ENCODE measurements around the gene TCIRG1. TPM values are rescaled to one million over a fixed set of nuclear protein-coding genes. Genes with fewer than 3 reads are reported as not detected.
"Not testable (repeated sequence)": the region's sequence is repeated elsewhere in the genome, so short reads cannot be mapped to it uniquely, and the experiment has no call there.

Gene TCIRG1
- total RNA-seq, 4 donors from 2014 or later, result 260 to 697 (median 380) TPM

DNA sequence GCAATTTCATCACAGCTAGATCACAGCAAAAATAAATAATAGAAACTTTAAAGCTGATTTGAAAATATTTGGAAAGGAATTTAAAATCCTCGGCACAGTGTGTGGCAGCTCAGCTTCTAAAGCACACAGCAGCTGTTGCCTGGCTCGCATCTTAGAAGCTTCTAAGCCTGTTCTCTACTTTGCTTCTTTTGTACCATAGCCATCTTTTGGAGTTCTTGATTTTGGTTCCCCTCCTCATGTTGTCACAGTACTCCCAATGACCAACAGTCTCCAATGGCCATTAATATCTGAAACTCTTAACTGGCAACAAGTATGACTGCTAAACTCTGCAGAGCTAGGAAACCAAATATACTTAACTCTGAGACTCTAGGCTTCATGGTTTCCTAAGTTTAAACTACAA is 53.6 kb downstream of the TCIRG1 start:
- H3K4me3 ChIP-seq, result no peak overlapping the region
- DNase-seq, result no peak
- H3K27me3 ChIP-seq, result no peaks in the 10 kb centered on the region
- 88 to 100% methylated on average over 2 of the region's 2 CpGs for WGBS, 2 donors (ENCODE audit: low coverage in 1 of 2)
- intact Hi-C loops (cut with DNase I; ENCODE audit: low total_unique reads) (no loop called here), in situ Hi-C loops (cut with MboI; ENCODE audit: low pct_ligation_motif_present in 1 of 4, low pct_unique_long_range_greater_than_20kb in 1 of 4, low sequenced_read_pairs in 3 of 4) (no loop called here)
- H3K4me1 ChIP-seq, result peaks cover 0 to 47% (median 25%) of the 10 kb centered on the region in 4 donors
- H3K27ac ChIP-seq, result no peak overlapping the region
- H3K36me3 ChIP-seq, result peaks cover 0 to 5% (median 0%) of the 10 kb centered on the region in 4 donors
- TF ChIP-seq POLR2A (IDR thresholded peaks at IDR 0.05), result no peak
- no peak for TF ChIP-seq EP300 (IDR thresholded peaks at IDR 0.05; ENCODE audit: low read depth)
- TF ChIP-seq, protein P1, sequence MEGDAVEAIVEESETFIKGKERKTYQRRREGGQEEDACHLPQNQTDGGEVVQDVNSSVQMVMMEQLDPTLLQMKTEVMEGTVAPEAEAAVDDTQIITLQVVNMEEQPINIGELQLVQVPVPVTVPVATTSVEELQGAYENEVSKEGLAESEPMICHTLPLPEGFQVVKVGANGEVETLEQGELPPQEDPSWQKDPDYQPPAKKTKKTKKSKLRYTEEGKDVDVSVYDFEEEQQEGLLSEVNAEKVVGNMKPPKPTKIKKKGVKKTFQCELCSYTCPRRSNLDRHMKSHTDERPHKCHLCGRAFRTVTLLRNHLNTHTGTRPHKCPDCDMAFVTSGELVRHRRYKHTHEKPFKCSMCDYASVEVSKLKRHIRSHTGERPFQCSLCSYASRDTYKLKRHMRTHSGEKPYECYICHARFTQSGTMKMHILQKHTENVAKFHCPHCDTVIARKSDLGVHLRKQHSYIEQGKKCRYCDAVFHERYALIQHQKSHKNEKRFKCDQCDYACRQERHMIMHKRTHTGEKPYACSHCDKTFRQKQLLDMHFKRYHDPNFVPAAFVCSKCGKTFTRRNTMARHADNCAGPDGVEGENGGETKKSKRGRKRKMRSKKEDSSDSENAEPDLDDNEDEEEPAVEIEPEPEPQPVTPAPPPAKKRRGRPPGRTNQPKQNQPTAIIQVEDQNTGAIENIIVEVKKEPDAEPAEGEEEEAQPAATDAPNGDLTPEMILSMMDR (IDR thresholded peaks at IDR 0.05), result no peak
- TF ChIP-seq POLR2AphosphoS5 (IDR thresholded peaks at IDR 0.05), result no peak
- no peaks in the 10 kb centered on the region for H3K9me3 ChIP-seq

DNA sequence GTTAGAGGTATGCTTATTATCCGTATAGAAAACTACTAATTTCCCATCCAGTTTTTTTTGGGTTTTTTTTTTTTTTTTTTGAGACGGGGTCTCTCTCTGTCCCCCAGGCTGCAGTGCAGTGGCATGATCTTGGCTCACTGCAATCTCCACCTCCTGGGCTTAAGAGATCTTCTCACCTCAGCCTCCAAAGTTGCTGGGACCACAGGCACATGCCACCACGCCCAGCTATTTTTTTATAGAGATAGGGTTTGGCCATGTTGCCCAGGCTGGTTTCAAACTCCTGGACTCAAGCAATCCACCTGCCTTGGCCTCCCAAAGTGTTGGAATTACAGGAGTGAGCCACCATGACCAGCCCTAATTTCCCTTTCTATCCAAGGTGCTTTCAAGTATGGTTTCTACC is 54.1 kb downstream of the TCIRG1 start:
- peaks cover 0 to 50% (median 28%) of the 10 kb centered on the region in 4 donors for H3K4me1 ChIP-seq
- H3K27me3 ChIP-seq; H3K27ac ChIP-seq; H3K4me3 ChIP-seq; in situ Hi-C loops (cut with MboI; ENCODE audit: low pct_ligation_motif_present in 1 of 4, low pct_unique_long_range_greater_than_20kb in 1 of 4, low sequenced_read_pairs in 3 of 4); intact Hi-C loops (cut with DNase I; ENCODE audit: low total_unique reads); DNase-seq; H3K36me3 ChIP-seq; H3K9me3 ChIP-seq: not testable (repeated sequence)
- 96 to 97% methylated on average over 3 of the region's 3 CpGs for WGBS, 2 donors (ENCODE audit: low coverage in 1 of 2)

DNA sequence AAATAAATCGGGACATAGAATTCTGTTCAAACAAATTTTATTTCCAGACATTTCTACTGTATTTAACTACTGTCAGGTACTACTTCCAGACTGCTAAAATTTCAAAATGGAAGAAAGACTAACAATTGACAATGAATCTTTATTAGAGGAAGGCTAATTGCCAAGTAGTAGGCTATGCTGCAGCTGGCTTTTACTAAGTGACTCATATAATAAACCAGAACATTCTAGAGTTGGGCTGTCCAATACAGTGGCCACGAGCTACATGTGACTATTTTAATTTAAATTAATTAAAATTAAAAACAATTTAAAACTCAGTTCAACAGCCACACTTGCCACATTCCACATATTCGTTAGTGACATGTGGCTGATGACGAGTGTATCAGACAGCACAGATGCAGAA is 54.7 kb downstream of the TCIRG1 start:
- H3K27ac ChIP-seq, result no peak overlapping the region
- H3K4me1 ChIP-seq, result peaks cover 0 to 54% (median 28%) of the 10 kb centered on the region in 4 donors
- WGBS, 2 donors (ENCODE audit: low coverage in 1 of 2), result 85 to 92% methylated on average over 4 of the region's 4 CpGs
- no peak overlapping the region for H3K4me3 ChIP-seq
- H3K9me3 ChIP-seq, result no peaks in the 10 kb centered on the region
- H3K27me3 ChIP-seq, result no peaks in the 10 kb centered on the region
- peaks cover 0 to 5% (median 0%) of the 10 kb centered on the region in 4 donors for H3K36me3 ChIP-seq
- intact Hi-C loops (cut with DNase I; ENCODE audit: low total_unique reads), result no loop called here
- in situ Hi-C loops (cut with MboI; ENCODE audit: low pct_ligation_motif_present in 1 of 4, low pct_unique_long_range_greater_than_20kb in 1 of 4, low sequenced_read_pairs in 3 of 4), result no loop called here
- DNase-seq, result no peak
- TF ChIP-seq, protein P1 (IDR thresholded peaks at IDR 0.05), result no peak
- TF ChIP-seq POLR2AphosphoS5 (IDR thresholded peaks at IDR 0.05), result no peak
- no peak for TF ChIP-seq EP300 (IDR thresholded peaks at IDR 0.05; ENCODE audit: low read depth)
- TF ChIP-seq POLR2A (IDR thresholded peaks at IDR 0.05), result no peak

DNA sequence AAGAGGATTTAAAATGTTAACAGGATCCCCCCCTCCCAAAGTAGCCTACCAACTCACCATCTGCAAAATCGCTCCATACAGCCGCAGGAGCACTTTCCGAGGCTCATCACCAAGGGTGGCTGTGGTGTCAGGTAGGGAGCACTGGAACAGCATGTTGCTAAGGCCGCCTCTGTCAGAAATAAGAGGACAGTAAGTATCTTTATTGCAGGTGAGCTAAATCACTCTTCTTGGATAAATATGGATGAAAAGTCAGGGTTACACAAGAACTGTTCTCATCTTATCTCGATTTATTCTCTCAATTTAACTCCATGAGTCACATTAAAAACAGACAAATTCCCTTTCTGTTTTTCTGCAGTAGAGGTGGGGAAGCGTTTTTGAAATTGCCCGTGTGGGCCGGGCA is 58.1 kb downstream of the TCIRG1 start:
- Histone ChIP-seq H3K36me3 (peaks cover 0 to 5% (median 0%) of the 10 kb centered on the region in 4 donors), H3K4me1 (peaks cover 0 to 54% (median 24%) of the 10 kb centered on the region in 4 donors), H3K27ac (peak overlapping the region; percentile 39 to 68 (median 46)), H3K27me3 (no peaks in the 10 kb centered on the region), H3K9me3 (no peaks in the 10 kb centered on the region), H3K4me3 (no peak overlapping the region)
- in situ Hi-C loops (cut with MboI; ENCODE audit: low pct_ligation_motif_present in 1 of 4, low pct_unique_long_range_greater_than_20kb in 1 of 4, low sequenced_read_pairs in 3 of 4) (no loop called here), intact Hi-C loops (cut with DNase I; ENCODE audit: low total_unique reads) (no loop called here)
- no peak for DNase-seq
- WGBS, 2 donors (ENCODE audit: low coverage in 1 of 2), result 49 to 67% methylated on average over 6 to 8 of the region's 8 CpGs
- TF ChIP-seq POLR2AphosphoS5 (IDR thresholded peaks at IDR 0.05) (no peak), EP300 (IDR thresholded peaks at IDR 0.05; ENCODE audit: low read depth) (no peak), POLR2A (IDR thresholded peaks at IDR 0.05) (no peak)
- TF ChIP-seq, protein P1 (IDR thresholded peaks at IDR 0.05), result no peak

DNA sequence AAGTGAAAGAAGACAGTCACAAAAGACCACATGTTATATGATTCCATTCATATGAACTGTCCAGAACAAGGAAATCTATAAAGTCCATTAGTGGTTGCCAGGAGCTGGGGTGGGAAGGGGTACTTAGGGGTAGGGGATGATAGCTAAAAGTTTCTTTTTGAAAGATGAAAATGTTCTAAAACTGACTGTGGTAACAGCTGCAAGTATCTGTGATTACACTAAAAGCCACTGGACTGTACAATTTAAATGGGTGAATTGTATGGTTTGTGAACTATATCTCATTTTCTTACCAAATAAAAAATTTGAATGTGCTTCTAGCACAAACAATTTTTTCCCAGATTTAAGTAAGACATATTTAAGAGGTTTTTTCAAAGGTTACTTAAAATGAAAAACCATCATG is 60.2 kb downstream of the TCIRG1 start:
- Histone ChIP-seq H3K9me3 (no peaks in the 10 kb centered on the region), H3K4me1 (peaks cover 0 to 47% (median 21%) of the 10 kb centered on the region in 4 donors), H3K36me3 (peaks cover 0 to 5% (median 0%) of the 10 kb centered on the region in 4 donors), H3K27ac (peak overlapping the region; percentile 62 to 67 (median 64)), H3K27me3 (no peaks in the 10 kb centered on the region), H3K4me3 (no peak overlapping the region)
- no peak for DNase-seq
- intact Hi-C loops (cut with DNase I; ENCODE audit: low total_unique reads) (no loop called here), in situ Hi-C loops (cut with MboI; ENCODE audit: low pct_ligation_motif_present in 1 of 4, low pct_unique_long_range_greater_than_20kb in 1 of 4, low sequenced_read_pairs in 3 of 4) (no loop called here)
- TF ChIP-seq, protein P1 (IDR thresholded peaks at IDR 0.05), result no peak
- TF ChIP-seq POLR2A (IDR thresholded peaks at IDR 0.05) (no peak), EP300 (IDR thresholded peaks at IDR 0.05; ENCODE audit: low read depth) (no peak), POLR2AphosphoS5 (IDR thresholded peaks at IDR 0.05) (no peak)
